Peyer's patch (tissue), 4 donors: Measurements from ENCODE around the gene SIK2.

Experiments used
- POLR2A ChIP-seq, 2 donors: fragments of 450-650 bp; IDR thresholded peaks; one replicate each; pipeline ENCODE4 v1.5.1; 2017; ENCODE audit warnings: antibody characterized with exemption in 2 of 2, mild to moderate bottlenecking in 2 of 2, moderate library complexity in 2 of 2
- TF ChIP-seq, protein P1 (sequence below), 6 experiments: fragments of 450-650 bp in 4 of 6; fragments of 200-600 bp in 2 of 6; sonication (generic) in 1 of 6; IDR thresholded peaks; one replicate each; pipeline ENCODE4 v1.5.1; 2017 to 2019; ENCODE audit warnings: antibody characterized with exemption in 6 of 6, mild to moderate bottlenecking in 3 of 6, moderate library complexity in 1 of 6

DNA sequence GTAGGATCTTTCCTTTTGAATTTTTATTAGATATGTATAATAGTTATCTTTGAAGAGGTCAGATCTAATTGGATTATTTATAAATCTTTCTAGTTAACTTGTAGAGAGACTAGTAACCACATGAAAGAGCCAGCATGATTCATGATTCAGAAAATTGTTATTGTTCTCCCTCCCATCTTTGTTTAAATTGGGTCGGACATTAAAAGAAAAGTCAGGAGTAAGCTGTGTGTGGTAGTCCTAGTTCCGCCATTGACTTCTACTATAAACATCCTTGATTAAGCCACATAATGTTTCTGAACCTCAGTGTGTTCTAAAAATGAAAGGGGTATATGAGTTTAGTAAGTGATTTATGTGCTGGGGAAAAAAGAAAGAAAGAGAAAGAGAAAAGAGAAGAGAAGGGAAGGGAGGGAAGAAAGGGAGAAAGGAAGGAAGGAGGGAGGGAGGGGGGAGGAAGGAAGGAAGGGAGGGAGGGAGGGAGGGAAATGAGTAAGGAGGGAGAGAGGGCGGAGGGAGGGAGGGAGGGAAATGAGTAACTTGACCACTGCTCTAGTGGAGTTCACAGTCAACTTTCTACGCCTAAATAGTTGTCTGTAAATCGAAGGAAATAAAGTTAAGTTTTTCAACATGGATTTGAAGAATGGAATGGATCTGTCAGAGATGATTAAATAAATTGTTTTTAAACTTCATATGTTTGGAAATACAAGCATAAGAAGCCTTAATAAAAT, 32.9 kb downstream of the SIK2 start:
- TF ChIP-seq, protein P1, sequence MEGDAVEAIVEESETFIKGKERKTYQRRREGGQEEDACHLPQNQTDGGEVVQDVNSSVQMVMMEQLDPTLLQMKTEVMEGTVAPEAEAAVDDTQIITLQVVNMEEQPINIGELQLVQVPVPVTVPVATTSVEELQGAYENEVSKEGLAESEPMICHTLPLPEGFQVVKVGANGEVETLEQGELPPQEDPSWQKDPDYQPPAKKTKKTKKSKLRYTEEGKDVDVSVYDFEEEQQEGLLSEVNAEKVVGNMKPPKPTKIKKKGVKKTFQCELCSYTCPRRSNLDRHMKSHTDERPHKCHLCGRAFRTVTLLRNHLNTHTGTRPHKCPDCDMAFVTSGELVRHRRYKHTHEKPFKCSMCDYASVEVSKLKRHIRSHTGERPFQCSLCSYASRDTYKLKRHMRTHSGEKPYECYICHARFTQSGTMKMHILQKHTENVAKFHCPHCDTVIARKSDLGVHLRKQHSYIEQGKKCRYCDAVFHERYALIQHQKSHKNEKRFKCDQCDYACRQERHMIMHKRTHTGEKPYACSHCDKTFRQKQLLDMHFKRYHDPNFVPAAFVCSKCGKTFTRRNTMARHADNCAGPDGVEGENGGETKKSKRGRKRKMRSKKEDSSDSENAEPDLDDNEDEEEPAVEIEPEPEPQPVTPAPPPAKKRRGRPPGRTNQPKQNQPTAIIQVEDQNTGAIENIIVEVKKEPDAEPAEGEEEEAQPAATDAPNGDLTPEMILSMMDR (IDR thresholded peaks at IDR 0.05): no peak
- TF ChIP-seq POLR2A (IDR thresholded peaks at IDR 0.05): no peak
